ENCODE measurements around the gene EFNA5.

DNA sequence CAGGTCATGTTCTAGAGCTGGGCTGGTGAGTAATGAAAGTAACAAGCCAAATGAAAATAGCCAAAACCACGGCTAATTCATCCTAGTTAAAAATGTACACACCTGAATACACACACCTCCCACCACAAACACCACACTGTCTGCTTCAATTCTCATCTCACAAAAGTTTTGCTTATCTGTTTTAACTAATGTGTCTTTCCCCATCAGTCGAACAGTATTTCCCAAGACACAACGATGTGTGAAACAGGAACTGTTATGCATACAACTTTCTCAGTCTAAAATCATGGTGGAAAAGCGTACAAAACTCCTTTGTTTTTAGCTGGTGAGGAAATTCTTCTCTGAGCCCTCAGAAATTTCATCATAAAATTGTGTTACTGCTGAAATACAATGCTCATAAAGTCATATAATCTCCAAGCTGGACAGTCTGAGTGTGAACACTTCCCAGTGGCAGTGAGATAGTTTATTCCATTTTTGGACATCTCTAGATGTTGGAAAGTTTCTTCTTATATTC is 242.4 kb downstream of the EFNA5 start:
- TF ChIP-seq, protein P1, sequence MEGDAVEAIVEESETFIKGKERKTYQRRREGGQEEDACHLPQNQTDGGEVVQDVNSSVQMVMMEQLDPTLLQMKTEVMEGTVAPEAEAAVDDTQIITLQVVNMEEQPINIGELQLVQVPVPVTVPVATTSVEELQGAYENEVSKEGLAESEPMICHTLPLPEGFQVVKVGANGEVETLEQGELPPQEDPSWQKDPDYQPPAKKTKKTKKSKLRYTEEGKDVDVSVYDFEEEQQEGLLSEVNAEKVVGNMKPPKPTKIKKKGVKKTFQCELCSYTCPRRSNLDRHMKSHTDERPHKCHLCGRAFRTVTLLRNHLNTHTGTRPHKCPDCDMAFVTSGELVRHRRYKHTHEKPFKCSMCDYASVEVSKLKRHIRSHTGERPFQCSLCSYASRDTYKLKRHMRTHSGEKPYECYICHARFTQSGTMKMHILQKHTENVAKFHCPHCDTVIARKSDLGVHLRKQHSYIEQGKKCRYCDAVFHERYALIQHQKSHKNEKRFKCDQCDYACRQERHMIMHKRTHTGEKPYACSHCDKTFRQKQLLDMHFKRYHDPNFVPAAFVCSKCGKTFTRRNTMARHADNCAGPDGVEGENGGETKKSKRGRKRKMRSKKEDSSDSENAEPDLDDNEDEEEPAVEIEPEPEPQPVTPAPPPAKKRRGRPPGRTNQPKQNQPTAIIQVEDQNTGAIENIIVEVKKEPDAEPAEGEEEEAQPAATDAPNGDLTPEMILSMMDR (IDR thresholded peaks at IDR 0.05) = no peak
- TF ChIP-seq POLR2A (IDR thresholded peaks at IDR 0.05) = no peak

Measured in esophagus squamous epithelium (tissue), 4 donors.